Hypothalamus (tissue), 51 donors: ENCODE results near the gene GPR31.
"Not testable (repeated sequence)": the region's sequence is repeated elsewhere in the genome, so short reads cannot be mapped to it uniquely, and the experiment has no call there.

ENCODE experiments used
- DNase-seq, 51 donors: peaks; one replicate each; lab custom pipeline; 2025; lab: John Stamatoyannopoulos, UW

The GPR31 gene, protein sequence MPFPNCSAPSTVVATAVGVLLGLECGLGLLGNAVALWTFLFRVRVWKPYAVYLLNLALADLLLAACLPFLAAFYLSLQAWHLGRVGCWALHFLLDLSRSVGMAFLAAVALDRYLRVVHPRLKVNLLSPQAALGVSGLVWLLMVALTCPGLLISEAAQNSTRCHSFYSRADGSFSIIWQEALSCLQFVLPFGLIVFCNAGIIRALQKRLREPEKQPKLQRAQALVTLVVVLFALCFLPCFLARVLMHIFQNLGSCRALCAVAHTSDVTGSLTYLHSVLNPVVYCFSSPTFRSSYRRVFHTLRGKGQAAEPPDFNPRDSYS

DNA sequence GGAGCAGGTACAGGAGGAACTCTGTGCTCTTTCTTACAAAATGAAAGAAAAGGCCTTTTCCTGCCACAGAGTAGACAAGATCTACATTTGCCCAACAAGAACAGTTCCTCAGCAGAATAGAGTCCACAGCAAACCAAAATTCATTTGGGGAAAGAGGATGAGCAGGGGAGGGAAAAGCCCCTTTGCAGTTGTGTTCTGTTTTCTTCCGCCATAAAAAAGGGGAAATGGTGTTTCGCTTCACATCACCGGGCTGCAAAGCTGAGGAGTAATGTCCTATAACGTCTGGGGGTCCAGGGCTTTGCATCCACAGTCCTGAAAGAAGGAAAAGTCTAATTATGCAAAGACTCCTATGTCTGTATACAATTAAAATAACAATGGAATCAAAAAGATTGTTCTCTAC lies at the start of gene GPR31:
Gene GPR31, minus strand, starts transcription at position 118 of the 400 bp plus-strand sequence. CDS start 149 bp downstream, outside the sequence.
- no peak for DNase-seq

- DNase-seq = no peak
These were observed 49.7 kb upstream of the GPR31 start for GRCh38 chr6:167207527-167207926.

DNA sequence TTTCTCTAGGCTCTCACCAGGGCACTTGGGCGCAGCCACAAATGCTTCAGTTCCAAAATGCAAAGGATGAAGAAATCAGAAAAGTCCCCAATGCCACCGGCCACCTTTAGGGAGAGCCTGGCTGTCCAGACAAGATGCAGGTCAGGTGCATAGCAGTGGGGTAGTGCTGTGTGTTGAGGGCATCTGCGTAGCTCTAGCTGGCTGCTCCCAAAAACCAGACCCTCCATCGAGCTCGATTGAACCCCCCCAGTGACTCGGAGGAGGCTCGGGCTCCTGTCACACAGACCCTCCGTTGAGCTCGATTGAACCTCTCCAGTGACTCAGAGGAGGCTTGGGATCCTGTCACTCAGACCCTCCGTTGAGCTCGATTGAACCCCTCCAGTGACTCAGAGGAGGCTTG lies 47.5 kb upstream of the GPR31 start:
- DNase-seq = not testable (repeated sequence)

GRCh38 chr6:167204059-167204348 lies 46.2 kb upstream of the GPR31 start:
- not testable (repeated sequence) for DNase-seq

DNA sequence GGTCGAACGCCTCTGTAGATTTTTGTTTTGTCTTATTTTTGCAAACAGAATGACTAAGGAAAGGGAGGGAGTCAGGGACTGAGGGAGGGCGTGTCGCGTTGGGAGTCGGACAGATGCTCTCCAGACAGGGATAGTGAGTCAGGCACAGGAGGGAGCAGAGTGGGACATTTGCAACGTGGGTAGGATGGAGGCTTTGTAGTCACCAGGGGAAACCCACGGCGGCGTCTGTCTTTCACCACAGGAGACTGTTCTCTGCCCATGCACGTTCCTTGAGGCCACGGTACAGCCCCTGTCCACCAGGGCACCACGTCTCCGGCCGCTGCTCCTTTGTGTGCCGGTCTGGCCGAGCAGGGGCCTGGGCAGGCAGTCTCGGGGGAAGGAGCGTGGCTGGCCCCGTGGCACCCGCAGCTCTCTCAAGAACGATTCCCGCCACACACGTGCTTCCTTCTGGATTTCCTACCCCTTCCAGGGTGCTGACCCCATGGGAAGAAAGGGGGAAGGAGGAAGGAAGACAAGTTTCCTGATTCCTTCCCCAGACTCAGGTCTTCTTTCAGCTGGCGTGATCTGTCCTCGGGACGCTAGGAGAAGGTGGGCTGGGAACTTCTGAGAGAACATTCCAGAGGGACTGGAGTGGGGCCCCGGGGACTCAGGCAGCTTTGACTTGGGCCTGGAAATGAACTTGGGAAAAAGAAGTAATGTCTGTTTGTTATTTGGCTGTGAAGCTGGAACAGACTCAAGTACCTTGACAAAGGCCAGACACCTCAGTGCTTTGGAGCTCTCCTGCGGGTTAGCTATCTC lies 45.7 kb upstream of the GPR31 start:
- peak in 1 of 51 donors; percentile 56 for DNase-seq

GRCh38 chr6:167202613-167203012 lies 44.8 kb upstream of the GPR31 start:
- DNase-seq = not testable (repeated sequence)

DNA sequence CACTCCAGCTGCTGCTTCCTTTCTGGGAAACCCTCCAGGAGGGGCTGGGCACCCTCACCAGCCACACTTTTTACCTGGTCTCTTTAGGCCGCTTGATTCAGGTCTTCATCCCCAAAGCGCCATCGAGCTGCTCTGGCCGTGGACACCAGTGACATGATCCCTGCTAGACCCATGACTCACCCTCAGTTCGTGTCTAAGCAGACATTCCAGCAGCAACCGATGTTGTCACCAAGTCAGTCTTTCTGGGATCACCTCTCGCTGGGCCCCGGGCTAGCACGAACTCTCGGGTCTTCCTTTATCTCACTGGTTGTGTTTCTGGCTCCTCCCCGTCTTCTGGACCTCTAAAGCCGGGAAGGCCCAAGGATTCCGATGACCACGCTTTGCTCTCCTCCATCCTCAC lies 43.0 kb upstream of the GPR31 start:
- DNase-seq = no peak

GRCh38 chr6:167195941-167196610 lies 38.3 kb upstream of the GPR31 start:
- not testable (repeated sequence) for DNase-seq

GRCh38 chr6:167193515-167194125 lies 35.8 kb upstream of the GPR31 start:
- DNase-seq = not testable (repeated sequence)

GRCh38 chr6:167191043-167191583 lies 33.3 kb upstream of the GPR31 start:
- DNase-seq = not testable (repeated sequence)

- DNase-seq = not testable (repeated sequence)
These were observed 29.5 kb upstream of the GPR31 start for GRCh38 chr6:167187275-167187674.

GRCh38 chr6:167185101-167185500 lies 27.3 kb upstream of the GPR31 start:
- not testable (repeated sequence) for DNase-seq

DNA sequence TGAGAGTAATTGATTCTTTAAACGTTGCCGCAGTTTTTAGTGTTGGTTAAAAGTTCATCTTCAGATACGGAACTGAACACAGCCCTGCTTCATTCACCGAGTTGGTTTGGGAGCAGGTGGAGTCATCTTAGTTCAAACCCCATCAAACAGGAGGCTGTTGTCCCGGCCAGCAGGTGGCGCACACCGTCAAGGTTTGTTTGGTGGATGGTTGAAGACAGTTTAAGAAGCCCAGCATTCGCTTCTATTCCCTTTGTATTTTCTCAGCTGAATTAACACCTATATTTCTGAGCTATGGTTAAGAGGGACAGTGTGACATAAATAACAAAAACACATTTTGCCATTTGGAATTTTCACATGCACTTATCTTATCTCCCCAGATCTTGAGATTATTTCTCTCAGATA lies 25.1 kb upstream of the GPR31 start:
- not testable (repeated sequence) for DNase-seq

GRCh38 chr6:167181351-167181750 lies 23.6 kb upstream of the GPR31 start:
- not testable (repeated sequence) for DNase-seq

DNA sequence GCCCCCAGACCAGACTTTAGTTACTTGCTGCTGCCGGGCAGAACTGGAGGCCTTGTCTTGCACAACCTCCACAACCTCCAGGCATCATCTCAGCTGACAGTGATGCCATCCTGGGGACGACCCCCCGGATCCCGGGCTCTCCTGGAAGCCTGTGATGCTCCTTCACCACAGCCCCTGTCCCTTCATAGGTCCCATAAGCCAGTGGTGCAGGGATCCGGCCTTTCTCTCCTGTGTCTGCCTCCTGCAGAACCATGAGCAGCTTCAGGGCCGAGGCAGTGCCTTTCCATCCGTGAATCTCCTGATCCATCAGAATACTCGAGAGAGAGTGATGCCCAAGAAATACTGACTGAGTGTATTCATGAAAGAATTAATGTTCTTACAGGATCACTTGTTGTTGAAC lies 22.3 kb upstream of the GPR31 start:
- not testable (repeated sequence) for DNase-seq

GRCh38 chr6:167178896-167179655 lies 21.3 kb upstream of the GPR31 start:
- not testable (repeated sequence) for DNase-seq

DNA sequence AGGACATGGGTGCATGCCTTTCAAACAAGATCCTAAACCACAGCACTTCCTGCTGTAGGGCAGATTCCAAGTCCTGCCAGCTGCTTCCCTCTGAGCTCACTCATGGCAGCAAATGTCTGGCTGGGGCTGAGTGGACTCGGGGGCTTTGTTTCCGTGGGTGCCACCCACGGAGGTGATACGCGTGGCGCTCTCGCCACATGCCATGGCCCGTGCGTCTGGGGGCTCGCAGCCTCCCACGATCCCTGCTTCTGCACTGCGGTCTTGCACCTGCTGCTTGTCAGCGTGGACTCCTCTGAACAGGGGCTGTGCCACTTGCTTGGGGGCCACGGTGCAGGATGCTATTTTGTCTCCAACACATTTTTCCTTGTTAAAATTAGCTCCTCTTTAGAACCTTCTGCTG lies 19.5 kb upstream of the GPR31 start:
- not testable (repeated sequence) for DNase-seq

DNA sequence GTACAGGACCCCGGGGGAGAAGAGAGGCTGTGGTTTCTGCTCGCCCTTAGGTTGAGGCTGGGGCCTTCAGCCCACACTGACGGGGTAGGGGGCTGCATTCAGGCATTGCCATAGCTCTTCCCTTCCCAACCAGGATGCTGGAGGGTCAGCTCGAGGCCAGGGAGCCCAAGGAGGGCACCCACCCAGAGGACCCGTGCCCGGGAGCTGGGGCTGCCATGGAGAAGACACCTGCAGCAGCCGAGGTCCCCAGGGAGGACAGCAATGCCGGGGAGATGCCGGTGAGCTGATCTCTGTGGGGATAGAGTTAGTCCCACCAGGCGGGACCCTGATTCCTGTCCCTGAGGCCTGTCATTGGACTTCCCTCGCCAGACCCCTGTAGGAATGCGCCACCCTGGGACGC lies 14.2 kb upstream of the GPR31 start:
- not testable (repeated sequence) for DNase-seq

GRCh38 chr6:167171300-167171699 lies 13.5 kb upstream of the GPR31 start:
- not testable (repeated sequence) for DNase-seq

GRCh38 chr6:167169867-167170266 lies 12.1 kb upstream of the GPR31 start:
- DNase-seq = not testable (repeated sequence)
